Fibroblast of villous mesenchyme (primary cell): Measurements from ENCODE around the gene DYRK3. TPM values are rescaled to one million over a fixed set of nuclear protein-coding genes. Genes with fewer than 3 reads are reported as not detected.

ENCODE experiments used
- DNase-seq: peaks from one replicate; pipeline ENCODE4 v3.0.0-alpha.2; 2010; ENCODE audit warnings: low read depth
- H3K4me3 ChIP-seq: 2 replicates; pipeline ENCODE4 v1.5.1; 2011; ENCODE audit warnings: low read depth, mild to moderate bottlenecking, low read length
- CTCF ChIP-seq: IDR thresholded peaks from 2 replicates; pipeline ENCODE4 v1.5.1; 2012; ENCODE audit warnings: low read depth, mild to moderate bottlenecking, low read length; ENCODE audit not compliant: insufficient read depth
- total RNA-seq: library from RNA; depleted of rRNA; stranded (reverse); fragments of >200 nt; gene quantifications from 2 replicates; pipeline ENCODE4 v1.2.3, GENCODE V29; 2012

DYRK3 gene
- total RNA-seq, 1 donor = 46.2 TPM

- H3K4me3 ChIP-seq = no peak overlapping the region
Measured at GRCh38 chr1:206693592-206693991, 58.3 kb downstream of the DYRK3 start.

GRCh38 chr1:206694171-206695124 lies 59.1 kb downstream of the DYRK3 start:
- no peak for TF ChIP-seq CTCF
- no peak overlapping the region for H3K4me3 ChIP-seq
- DNase-seq = no peak

More at GRCh38 chr1:206693592-206693991, 58.3 kb downstream of the DYRK3 start:
- no peak for TF ChIP-seq CTCF
- DNase-seq = no peak

- TF ChIP-seq CTCF = no peak
- no peak for DNase-seq
- H3K4me3 ChIP-seq = no peak overlapping the region
Measured at GRCh38 chr1:206695733-206696132, 60.4 kb downstream of the DYRK3 start.

- DNase-seq = no peak
- no peak for TF ChIP-seq CTCF
- no peak overlapping the region for H3K4me3 ChIP-seq
Measured at GRCh38 chr1:206696812-206697585, 61.7 kb downstream of the DYRK3 start.

DNA sequence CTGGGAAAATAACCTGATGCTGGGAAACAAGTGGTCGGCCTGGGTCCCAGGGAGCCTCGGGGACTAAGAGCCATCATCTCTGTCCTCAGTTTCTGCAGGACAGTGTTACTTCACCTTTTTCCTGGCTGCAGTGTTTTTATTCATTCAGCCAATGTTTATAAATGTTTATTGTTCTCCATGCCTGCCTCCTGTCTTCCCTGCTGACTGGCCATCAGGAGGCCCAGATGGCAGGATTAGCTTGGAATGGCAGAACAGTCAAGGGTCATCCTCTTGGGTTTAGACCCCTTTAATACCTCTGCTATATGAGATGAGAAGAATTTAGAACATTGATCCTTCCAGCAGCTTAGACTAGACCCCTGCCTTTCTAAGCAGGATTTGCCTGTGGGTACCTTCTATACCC lies 62.7 kb downstream of the DYRK3 start:
- TF ChIP-seq CTCF = no peak
- no peak overlapping the region for H3K4me3 ChIP-seq
- DNase-seq = no peak

Other genes with a start within 250 kb of the DYRK3 start
- gene IKBKE, start 165.1 kb upstream of the DYRK3 start, total RNA-seq = 23.7 and 25.8 TPM in 2 replicates
- gene RASSF5, start 128.0 kb upstream of the DYRK3 start, total RNA-seq = 0.86 and 1.6 TPM in 2 replicates
- gene EIF2D, start 23.1 kb upstream of the DYRK3 start, total RNA-seq = 40.6 and 47.9 TPM in 2 replicates
- 45.3 and 46.4 TPM in 2 replicates for gene MAPKAPK2, start 49.4 kb downstream of the DYRK3 start, total RNA-seq
- gene IL19, start 135.2 kb downstream of the DYRK3 start, total RNA-seq = 0.97 and 1.7 TPM in 2 replicates
- under 0.01 TPM in 1 of 2 replicates, not detected in the other for gene IL10, start 137.0 kb downstream of the DYRK3 start, total RNA-seq
- gene IL20, start 230.1 kb downstream of the DYRK3 start, total RNA-seq = 0.32 and 0.86 TPM in 2 replicates